ENCODE results near the gene DNAH9.

The DNAH9 gene
- 0 to 0.12 (median 0) reads per million in 4 experiments for total RNA-seq

GRCh38 chr17:11598274-11599221 lies at the start of gene DNAH9:
TSS of gene DNAH9 (plus strand) at chr17:11598470. CDS start at chr17:11598499, 29 bp downstream.
- DNase-seq, result no peak

GRCh38 chr17:11550431-11550830 lies 47.8 kb upstream of the DNAH9 start:
- no peak for DNase-seq

GRCh38 chr17:11551442-11551841 lies 46.8 kb upstream of the DNAH9 start:
- DNase-seq, result no peak

- no peak for DNase-seq
Measured at GRCh38 chr17:11553135-11553534, 45.1 kb upstream of the DNAH9 start.

- no peak for DNase-seq
Measured at GRCh38 chr17:11554042-11554441, 44.2 kb upstream of the DNAH9 start.

GRCh38 chr17:11554542-11554941 lies 43.7 kb upstream of the DNAH9 start:
- DNase-seq, result no peak

GRCh38 chr17:11555530-11555929 lies 42.7 kb upstream of the DNAH9 start:
- no peak for DNase-seq

GRCh38 chr17:11557727-11558452 lies 40.4 kb upstream of the DNAH9 start:
- DNase-seq, result no peak

- no peak for DNase-seq
Measured at GRCh38 chr17:11558681-11559234, 39.5 kb upstream of the DNAH9 start.

- DNase-seq, result no peak
Measured at GRCh38 chr17:11559601-11560000, 38.7 kb upstream of the DNAH9 start.

- no peak for DNase-seq
Measured at GRCh38 chr17:11561281-11561680, 37.0 kb upstream of the DNAH9 start.

GRCh38 chr17:11561702-11562101 lies 36.6 kb upstream of the DNAH9 start:
- no peak for DNase-seq

GRCh38 chr17:11564589-11565380 lies 33.5 kb upstream of the DNAH9 start:
- DNase-seq, result no peak

- DNase-seq, result no peak
Measured at GRCh38 chr17:11565591-11565990, 32.7 kb upstream of the DNAH9 start.

- DNase-seq, result no peak
Measured at GRCh38 chr17:11578998-11579397, 19.3 kb upstream of the DNAH9 start.

GRCh38 chr17:11580677-11581076 lies 17.6 kb upstream of the DNAH9 start:
- no peak for DNase-seq

- DNase-seq, result no peak
Measured at GRCh38 chr17:11582217-11582616, 16.1 kb upstream of the DNAH9 start.

- no peak for DNase-seq
Measured at GRCh38 chr17:11583306-11583992, 14.8 kb upstream of the DNAH9 start.

- DNase-seq, result no peak
Measured at GRCh38 chr17:11589716-11590115, 8.6 kb upstream of the DNAH9 start.

- DNase-seq, result no peak
Measured at GRCh38 chr17:11601661-11602060, 3.4 kb downstream of the DNAH9 start.

GRCh38 chr17:11608396-11608795 lies 10.1 kb downstream of the DNAH9 start:
- DNase-seq, result no peak

GRCh38 chr17:11610999-11611566 lies 12.8 kb downstream of the DNAH9 start:
- no peak for DNase-seq
